OCI-M1 (cell line): ENCODE measurements around the gene SH3BP5.
"Not testable (repeated sequence)": the region's sequence is repeated elsewhere in the genome, so short reads cannot be mapped to it uniquely, and the experiment has no call there.

Source experiments
- DNase-seq: peaks from one replicate; lab custom pipeline; 2025; lab: John Stamatoyannopoulos, UW

The SH3BP5 gene

DNA sequence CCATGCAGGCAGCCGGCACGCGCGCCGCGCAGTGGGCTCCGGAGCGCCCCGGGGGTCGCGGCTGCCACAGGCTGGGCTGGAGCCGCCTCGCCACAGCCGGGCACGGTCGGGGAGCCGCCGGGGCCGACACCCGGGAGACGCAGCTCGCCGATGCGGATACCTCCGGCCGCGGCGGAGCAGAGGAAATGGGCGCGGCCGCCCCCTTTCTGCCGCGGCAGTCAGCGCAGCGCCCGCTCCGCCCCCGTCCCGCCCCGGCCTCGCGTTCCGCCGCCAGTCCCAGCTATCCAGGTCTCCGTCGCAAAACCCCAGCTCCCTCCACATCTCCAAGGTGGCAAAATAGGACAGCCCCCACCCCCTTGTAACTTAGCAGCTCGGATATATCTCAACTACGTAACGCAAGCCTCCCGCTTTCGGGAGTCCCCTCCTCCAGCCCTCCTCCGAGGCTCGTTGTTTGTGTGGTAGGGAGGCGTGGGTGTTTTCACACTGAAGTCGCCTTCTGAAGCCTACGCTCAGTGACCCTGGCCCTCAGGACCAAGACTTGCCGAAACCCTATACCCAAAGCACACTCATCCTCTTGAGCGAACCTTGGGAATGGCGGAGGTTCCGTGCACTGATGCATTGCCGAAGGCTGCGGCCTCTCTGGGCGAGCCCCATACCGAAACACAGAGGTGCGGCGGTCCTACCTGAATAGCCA is at the start of gene SH3BP5:
Gene SH3BP5 (minus strand): TSS at position 182 of the 694 bp plus-strand sequence. CDS start 178 bp downstream, at position 4.
- peak; percentile 81 for DNase-seq

DNA sequence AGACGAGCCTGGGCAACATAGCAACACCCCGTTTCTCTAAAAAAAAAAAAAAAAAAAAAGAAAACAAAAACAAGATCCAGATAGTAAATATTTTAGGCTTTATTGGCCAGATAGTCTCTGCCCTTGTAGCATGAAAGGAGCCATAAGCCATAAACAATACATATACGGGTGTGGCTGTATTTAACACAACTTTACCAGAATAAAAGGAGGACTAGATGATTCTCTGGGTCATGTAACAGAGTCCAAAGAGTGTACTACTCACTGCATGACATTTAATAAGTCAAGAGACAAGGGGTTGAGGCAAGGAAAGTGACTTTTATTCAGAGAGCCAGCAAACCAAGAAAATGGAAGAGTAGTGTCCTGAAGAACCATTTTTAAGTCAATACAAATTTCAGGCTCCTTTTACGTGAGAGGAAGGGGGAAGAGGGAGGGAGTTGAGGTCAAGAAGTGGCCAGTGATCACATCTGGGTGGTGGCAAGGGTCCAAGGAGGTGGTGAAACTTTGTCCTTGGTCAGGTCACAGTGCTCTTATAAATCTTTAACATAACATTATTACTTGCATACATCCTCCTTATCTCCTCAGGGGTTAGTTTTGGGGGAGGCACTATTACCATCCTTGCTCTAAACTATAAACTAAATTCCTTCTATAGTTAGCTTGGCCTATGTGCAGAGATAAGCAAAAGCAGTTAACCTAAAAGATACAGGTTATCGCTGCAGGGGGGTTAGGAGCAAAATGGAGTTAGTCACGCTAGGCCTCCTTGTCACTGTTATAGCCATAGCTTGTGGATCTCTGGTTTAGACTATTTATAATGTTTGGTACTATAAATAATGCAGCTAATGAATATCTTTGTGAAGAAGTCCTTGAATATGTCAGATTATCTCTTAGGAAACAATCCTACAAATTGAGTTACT is 48.8 kb upstream of the SH3BP5 start:
- peak; percentile 88 for DNase-seq

DNA sequence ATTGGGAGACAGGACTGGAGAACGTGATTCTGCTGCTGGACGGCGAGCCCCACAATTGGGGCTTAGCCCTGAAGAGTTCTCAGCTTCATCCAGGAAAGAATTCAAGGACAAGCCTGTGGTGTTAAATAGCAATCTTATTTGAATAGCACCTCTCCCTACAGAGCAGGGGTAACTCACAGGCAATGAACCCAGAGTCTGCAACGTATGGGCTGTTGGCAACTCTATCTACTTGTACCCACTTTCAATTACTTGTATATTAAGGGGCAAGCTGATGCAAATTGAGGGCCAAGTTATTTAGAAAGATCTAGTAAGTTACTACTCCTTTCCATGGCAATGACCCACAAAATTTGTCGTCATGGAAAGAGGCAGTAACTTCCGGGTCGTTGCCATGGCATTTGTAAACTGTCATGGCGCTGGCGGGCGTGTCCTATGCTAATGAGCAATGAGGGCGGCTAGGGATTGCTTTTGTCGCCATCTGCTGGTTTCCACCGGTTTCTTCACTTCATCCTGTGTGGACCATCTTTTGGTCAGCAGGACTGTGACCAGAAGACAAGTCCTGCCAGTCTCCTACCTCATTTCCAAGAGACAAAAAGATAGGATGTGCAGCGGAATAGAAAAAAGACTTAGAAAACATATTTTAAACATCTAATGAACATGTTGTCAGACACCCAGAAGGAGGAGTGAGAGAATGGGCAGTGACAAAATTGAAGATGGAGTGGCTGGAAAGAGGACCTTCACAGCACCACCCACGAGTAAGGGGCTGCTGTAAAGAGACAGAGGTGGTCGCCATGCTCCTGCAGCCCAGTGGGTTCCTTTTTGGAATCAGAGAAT is 45.8 kb upstream of the SH3BP5 start:
- DNase-seq, result peak; percentile 97

- no peak for DNase-seq
Observed at GRCh38 chr3:15375461-15376000, 43.1 kb upstream of the SH3BP5 start.

GRCh38 chr3:15372918-15373317 is 40.5 kb upstream of the SH3BP5 start:
- no peak for DNase-seq

GRCh38 chr3:15368561-15369135 is 36.3 kb upstream of the SH3BP5 start:
- DNase-seq, result no peak

DNA sequence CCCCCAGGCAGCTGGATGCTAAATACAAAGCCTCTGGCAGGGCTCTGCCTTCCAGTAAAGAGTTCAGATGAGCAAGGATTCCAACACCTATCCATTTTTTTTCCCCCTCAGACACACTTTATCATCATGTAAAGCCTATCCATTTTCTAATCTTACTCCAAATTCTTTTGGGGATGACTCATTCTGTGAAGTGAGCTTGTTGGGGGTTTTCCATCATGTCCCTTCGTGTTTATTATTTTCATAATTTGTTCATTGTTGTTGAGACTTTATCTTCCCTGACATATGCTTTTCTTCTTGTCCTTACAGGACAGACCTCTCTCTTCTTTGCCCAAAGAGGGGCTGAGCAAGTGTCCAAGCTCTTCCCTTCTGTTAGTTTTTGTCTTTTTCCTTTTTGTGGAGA is 34.7 kb upstream of the SH3BP5 start:
- no peak for DNase-seq

- DNase-seq, result not testable (repeated sequence)
Observed at GRCh38 chr3:15364078-15364477, 31.7 kb upstream of the SH3BP5 start.

- peak; percentile 11 for DNase-seq
Observed at GRCh38 chr3:15361494-15362214, 29.3 kb upstream of the SH3BP5 start.

DNA sequence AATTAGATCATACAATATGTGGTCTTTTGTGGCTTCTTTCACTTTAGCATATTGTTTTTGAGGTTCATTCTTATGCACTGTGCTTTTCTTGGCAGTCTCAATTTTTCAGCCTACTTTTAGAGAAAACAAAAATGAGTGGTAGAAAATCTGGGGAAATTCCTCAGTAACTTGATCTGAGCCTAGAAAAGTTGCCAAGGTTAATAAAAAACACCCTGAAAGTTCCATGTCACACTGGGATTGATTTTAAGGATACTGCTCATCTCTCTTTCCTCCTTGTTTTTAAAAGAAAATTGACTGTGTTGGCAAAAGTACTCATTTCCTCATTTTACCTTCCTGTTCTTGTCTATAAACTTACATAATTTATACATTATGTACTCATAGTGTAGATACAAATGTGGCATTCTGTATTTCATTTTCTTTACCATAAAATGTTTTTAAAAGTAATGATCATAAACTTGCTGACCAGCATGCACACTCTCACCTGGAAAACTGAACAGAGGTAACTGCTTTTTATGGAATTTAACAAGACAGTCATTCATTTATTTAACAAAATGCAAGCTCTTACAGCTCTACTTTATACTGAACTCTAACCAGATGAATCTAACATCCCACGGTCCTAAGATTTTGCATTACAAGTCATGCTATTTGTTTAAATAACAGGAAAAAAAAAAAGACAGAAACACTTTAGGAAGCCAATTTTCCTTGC is 28.6 kb upstream of the SH3BP5 start:
- DNase-seq, result no peak

DNA sequence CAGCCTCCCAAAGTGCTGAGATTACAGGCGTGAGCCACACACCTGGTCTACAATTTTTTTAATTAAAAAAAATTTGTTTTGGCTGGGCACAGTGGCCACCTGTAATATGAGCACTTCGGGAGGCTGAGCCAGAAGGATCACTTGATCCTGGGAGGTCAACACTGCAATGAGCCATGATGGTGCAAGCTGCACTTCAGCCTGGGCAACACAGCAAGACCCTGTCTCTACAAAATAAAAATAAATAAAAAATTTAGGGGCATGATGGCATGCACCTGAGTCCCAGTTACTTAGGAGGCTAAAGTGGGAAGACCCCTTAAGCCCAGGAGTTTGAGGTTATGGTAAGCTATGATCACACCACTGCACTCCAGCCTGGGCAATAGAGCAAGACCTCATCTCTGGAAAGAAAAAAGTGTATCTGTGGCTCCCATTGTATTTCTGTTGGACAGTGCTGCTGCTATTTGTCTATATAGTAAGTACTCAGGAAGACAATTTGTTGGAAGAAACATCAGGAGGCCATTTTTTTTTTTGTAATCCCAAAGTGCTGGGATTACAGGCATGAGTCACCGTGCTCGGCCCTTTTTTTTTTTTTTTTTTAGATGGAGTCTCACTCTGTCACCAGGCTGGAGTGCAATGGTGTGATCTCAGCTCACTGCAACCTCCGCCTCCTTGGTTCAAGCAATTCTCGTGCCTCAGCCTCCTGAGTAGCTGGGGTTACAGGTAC is 27.5 kb upstream of the SH3BP5 start:
- DNase-seq, result no peak

- not testable (repeated sequence) for DNase-seq
Observed at GRCh38 chr3:15356651-15357061, 24.3 kb upstream of the SH3BP5 start.

- DNase-seq, result no peak
Observed at GRCh38 chr3:15356176-15356575, 23.8 kb upstream of the SH3BP5 start.

GRCh38 chr3:15355086-15355485 is 22.7 kb upstream of the SH3BP5 start:
- no peak for DNase-seq

- no peak for DNase-seq
Observed at GRCh38 chr3:15354485-15354884, 22.1 kb upstream of the SH3BP5 start.

GRCh38 chr3:15350141-15350540 is 17.8 kb upstream of the SH3BP5 start:
- peak; percentile 8 for DNase-seq

DNA sequence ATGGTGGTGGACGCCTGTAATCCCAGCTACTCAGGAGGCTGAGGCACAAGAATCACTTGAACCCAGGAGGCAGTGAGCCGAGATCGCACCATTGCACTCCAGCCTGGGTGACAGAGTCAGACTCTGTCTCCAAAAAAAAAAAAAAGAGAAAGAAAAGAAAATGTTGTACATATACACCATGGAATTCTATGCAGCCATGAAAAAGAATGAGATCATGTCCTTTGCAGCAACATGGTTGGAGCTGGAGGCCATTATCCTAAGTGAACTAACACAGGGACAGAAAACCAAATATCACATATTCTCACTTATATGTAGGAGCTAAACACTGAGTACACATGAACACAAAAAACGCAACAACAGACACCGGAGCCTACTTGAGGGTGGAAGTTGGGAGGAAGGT is 17.1 kb upstream of the SH3BP5 start:
- not testable (repeated sequence) for DNase-seq

- DNase-seq, result no peak
Observed at GRCh38 chr3:15348246-15348645, 15.9 kb upstream of the SH3BP5 start.

- DNase-seq, result no peak
Observed at GRCh38 chr3:15347737-15348110, 15.3 kb upstream of the SH3BP5 start.
